NT2/D1 (cell line): Measurements from ENCODE around the gene C1orf159.

Experiments used
- SUZ12 ChIP-seq: IDR thresholded peaks from 2 replicates; pipeline ENCODE4 v1.6.1; 2011; ENCODE audit not compliant: insufficient read length, insufficient read depth; ENCODE audit errors: extremely low read depth
- YY1 ChIP-seq: IDR thresholded peaks from 2 replicates; pipeline ENCODE4 v1.6.1; 2011; ENCODE audit not compliant: insufficient read length, insufficient read depth
- ZNF274 ChIP-seq: IDR thresholded peaks from 2 replicates; pipeline ENCODE4 v1.6.1; 2011; ENCODE audit warnings: mild to moderate bottlenecking, low read depth, low read length

DNA sequence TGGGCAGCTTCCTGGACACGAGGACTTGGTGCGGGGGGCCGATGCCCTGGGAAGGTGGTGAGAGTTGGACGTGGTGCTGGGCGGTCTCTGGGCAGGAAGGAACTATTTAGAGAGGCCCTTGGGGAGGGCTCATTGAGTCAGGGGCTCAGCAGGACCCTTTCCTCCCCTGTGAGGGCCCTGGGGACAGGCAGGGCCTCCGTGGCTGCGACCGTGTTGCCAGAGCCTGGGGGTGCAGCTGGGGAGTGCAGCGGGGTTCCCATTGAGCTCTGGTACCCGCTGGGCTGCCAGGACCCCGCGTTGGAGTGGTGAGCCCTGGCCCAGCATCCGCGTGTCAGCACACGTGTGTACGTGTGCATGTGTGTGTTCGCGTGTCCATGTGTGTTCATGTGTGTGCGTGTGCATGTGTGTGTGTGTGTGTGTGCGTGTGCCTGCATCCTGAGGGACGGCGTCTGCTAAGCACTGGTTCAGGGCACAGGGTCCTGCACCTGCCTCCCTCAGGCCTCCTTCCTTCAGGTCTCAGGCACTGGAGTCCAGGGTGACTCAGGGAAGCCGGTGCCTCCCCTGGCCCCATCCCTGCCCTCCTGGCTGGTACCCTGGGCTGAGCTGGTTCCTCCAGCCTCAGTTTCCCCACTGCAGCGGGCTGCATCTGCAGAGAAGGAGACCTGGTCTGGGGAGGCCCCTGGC lies 52.5 kb downstream of the C1orf159 start:
- TF ChIP-seq ZNF274 (no peak), YY1 (no peak), SUZ12 (no peak)
